Posterior cingulate gyrus (tissue), 11 donors: Measurements from ENCODE around the gene MYO3B.
"Not testable (repeated sequence)": the region's sequence is repeated elsewhere in the genome, so short reads cannot be mapped to it uniquely, and the experiment has no call there.

Experiments
- DNase-seq, 10 donors: peaks; one replicate each; pipeline versions ENCODE4 v3.0.0 to v3.0.0-alpha.2; 2020 to 2021; ENCODE audit warnings: mixed read lengths in 3 of 10
- intact Hi-C: fragments of 100-400 bp; cut with DNase I; formaldehyde crosslinking; loops from one replicate; pipeline ENCODE4 v1.15.1; 2023

Gene MYO3B

DNA sequence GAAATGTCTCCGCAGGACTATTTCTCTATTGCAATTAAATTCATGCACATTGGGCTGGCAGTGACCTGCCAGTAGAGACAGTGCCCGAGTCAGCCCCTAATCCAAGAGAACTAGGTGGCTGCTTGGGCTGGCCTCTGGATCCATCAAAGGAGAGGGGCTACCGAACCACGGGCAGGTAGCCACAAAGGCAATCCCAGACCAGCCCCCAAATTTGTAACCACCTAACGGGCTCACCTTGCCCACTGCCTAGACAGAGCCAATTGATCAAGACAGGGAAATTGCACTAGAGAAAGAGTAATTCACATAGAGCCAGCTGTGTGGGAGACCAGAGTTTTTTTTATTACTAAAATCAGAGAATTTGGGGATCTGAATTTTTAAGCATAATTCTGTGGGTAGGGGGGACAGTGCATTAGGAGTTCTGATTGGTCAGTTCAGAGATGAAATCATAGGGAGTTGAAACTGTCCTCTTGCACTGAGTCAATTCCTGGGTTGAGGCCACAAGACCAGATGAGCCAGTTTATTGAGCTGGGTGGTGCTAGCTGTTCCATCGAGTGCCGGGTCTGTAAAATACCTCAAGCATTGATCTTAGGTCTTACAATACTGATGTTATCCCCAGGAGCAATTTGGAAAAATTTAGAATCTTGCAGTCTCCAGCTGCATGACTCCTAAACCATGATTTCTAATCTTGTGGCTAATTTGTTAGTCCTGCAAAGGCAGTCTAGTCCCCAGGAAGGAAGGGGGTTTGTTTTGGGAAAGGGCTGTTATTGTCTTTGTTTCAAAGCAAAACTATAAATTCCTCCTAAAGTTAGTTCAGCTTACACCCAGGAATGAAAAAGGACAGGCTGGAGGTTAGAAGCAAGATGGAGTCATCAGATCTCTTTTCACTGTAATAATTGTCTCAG lies 276.8 kb downstream of the MYO3B start:
- no peak for DNase-seq
- intact Hi-C loops: no loop called here

DNA sequence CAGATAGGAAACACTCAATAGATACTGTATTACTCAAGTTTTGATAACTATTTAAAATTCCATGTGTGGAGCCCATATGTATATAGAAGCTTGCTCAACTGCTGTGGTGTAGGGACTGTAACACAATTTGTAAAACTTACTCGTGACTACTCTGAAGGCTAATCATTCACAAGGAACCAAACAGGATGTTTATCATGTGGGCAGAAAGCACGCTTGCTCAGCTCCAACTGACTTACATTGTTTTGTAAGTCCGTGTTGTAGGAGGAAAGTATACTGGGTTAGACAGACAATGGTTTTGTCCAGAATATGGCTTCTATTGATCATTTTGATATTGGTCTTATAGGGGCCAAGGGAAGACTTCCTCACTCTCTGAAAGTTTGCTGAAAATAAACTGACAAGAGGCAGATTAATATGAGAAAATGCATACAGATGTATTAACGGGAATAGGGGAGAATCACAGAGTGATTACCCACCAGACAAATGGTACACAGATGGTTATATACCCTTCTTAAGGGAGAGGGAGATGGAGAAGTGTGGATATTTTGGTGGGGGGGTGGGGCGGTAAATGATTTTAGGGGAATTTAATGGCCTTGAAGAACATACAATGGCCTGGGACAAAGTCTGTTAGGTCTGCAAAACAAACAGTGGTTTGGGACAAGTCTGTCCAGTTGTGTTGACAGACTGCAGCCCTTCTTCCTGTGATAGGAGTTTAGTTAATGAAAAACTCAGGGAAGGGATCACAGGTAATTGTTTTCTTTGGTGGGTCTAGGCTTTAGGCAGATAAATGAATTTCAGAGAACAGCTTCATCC lies 277.9 kb downstream of the MYO3B start:
- intact Hi-C loops: no loop called here
- DNase-seq: no peak

DNA sequence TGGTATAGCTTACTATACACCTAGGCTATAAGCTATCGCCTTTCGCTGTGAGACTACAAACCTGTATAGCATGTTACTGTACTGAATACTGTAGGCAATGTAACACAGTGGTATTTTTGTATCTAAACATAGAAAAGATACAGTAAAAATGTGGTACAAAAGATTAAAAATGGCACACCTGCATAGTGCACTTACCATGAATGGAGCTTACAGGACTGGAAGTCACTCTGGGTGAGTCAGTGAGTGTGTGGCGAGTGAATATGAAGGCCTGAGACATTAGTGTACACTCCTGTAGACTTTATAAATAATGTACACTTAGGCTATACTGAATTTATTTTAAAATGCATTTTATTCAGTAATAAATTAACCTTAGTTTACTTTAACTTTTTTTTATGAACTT lies 279.0 kb downstream of the MYO3B start:
- intact Hi-C loops: no loop called here
- DNase-seq: no peak

DNA sequence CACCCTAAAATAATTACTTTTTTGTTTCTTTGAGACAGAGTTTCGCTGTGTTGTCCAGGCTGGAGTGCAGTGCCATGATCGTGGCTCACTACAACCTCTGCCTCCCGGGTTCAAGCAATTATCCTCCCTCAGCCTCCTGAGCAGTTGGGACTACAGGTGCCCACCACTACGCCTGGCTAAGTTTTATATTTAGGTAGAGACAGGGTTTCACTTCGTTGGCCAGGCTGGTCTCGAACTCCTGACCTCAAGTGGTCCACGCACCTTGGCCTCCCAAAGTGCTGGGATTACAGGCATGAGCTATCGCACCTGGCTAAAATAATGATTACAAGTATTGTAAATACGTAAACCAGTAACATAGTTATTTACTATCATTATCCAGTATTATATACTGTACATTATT lies 279.8 kb downstream of the MYO3B start:
- DNase-seq: no peak
- intact Hi-C loops: no loop called here

DNA sequence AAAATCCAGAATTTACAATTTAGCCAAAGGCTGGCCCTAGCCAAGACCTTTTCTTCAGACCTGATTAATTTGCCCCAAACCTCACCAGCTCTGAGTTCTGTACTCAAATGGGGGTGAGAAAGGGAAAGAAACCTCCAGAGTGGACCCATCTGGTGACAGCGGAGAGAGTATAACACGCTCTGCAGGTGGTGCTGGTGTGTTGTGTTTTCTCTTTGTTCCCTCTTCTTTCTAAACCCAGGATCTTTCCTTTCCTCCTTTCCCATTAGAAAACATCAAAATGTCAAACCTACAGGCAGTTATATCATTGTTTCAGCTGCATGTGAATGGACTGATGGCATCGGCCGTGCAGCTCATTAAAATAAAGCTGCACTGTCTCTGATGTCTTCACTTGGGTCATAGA lies 283.9 kb downstream of the MYO3B start:
- no peak for DNase-seq
- intact Hi-C loops: no loop called here

DNA sequence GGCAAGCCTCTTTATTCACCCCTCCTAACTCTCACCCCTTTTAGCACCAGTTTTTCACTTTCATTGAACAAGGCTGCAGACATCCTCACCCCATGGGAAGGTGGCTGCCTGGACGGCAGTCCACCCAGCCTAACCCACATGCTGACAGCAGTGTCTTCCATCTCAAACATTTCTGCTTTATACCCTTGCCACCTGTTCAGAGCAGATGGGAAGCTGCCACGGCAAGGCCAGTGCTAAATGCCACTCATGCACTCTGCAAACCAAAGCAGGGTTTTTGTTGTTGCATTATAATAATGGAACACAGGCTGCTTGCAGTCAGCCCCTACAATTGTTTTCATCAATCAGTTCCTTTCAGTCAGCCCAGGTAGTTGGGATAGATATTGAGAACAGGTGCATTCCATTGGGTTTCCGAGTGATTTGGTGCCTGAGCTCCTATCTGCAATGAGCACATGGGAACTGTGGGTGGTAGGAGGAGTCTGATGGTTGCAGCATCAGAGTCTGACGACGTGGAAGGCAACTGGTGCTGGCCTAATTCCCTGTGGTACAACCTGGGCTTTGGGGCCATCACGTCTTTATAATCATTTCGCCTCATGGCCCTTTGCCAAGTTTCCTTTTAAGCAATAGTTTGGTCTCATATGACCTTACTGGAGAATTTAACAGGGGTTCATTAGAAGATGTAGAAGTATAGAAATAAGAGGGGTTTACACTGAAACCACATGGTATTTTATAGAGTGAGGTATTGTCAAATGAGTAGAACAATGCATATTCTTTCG lies 284.7 kb downstream of the MYO3B start:
- no peak for DNase-seq
- intact Hi-C loops: no loop called here

DNA sequence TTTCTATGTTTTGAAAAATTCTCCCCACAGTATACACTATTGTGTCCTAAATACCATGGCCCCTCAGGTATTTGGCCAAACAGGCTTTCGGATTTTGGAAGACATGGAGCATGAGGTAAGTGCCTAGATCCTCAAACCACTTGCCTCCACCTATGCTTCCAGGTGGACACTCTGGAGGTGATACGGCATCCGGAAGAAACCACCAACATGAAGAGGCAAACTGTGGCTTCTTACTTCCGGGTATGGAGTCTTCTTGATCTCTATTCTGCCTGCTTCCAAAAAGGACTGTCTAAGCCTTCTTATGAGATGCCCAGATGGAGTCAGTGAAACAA lies 285.2 kb downstream of the MYO3B start:
- intact Hi-C loops: no loop called here
- no peak for DNase-seq

DNA sequence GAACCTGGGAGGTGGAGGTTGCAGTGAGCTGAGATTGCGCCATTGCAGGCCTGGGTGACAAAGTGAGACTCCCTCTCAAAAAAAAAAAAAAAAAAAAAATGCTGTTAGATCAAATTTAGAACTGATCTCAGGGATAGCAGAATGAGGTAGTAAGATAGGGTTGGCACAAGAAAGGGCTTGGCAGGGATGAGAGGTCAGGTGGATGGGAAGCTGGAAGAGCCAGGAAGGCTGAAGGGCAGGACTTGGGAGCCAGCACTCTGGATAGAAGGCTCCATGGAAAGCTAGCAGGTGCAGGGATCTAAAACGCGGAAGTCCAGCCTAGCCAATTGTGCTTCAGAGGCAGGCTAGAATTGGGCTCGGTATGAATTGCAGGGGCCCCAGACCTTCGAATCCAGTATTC lies 286.3 kb downstream of the MYO3B start:
- no peak for DNase-seq
- intact Hi-C loops: no loop called here

DNA sequence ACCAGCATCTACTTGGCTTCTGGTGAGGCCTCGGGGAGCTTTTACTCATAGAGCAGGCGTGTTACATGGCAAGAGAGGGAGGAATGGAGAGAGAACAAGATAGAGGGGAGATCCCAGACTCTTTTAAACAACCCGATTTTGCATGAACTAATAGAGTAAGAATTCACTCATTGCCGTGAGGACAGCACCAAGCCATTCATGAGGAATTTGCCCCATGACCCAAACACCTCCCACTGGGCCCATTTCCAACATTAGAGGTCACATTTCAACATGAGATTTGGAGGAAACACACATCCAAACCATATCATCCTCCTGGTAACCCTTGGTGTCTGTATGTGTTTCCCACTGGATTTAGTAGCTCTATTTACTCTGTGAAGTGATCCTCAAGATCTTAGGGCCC lies 287.3 kb downstream of the MYO3B start:
- DNase-seq: no peak
- intact Hi-C loops: no loop called here

DNA sequence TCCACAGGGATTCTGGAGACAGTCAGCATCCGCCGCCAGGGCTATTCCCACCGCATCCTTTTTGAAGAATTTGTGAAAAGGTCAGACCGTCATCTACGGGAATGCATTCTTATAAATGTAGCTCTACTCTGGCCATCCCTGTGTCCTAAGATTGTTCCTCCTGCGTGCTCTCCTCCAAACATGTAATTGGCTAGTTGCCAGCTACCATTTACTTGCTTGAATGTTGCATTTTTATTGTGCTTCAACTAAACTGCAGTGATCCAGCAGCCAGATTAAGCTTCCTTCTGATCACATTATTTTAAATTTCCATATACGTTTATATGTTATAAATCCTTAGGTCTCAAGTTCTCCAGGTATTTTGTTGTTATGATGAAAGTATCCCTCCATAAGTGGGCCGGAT lies 288.7 kb downstream of the MYO3B start:
- intact Hi-C loops: no loop called here
- DNase-seq: no peak

DNA sequence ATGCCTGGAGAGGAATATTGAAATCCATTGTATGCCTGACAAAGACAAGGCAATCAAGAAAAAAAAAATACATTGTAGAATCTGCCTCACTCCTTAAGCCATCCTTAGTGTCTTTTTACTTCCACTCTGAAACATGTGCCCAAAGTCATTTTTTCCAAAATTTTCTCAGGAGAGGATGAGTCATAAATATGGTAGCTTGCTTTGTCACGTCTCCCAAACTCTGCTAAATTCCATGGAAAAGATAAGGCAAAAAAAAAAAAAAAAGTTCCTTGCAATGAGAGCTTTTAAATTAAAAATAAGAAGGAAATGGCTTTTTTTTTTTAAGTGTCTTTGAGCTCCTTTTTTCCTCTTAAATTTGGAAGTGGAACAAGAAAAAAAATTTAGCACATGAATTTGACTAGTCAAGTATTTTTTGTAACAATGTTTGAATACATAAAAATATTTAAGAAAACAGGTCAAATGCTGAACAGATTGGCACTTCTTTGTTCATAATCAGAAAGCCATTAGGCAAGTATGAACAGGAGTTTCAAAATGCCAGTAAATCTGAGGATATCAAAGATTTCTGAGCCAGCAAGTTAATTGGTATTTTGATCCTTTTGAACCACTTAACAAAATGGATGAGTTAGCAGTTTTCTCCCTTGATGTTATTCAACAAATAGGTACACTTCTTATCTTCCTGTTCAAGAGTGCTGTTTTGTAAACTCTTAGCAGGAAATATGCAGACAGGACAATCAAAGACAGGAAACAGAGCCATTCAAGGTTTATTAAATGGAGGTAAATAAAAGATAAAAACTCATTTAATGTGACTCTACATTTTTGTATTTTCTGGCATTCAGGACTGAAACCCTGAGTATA lies 289.8 kb downstream of the MYO3B start:
- intact Hi-C loops: no loop called here
- DNase-seq: no peak

DNA sequence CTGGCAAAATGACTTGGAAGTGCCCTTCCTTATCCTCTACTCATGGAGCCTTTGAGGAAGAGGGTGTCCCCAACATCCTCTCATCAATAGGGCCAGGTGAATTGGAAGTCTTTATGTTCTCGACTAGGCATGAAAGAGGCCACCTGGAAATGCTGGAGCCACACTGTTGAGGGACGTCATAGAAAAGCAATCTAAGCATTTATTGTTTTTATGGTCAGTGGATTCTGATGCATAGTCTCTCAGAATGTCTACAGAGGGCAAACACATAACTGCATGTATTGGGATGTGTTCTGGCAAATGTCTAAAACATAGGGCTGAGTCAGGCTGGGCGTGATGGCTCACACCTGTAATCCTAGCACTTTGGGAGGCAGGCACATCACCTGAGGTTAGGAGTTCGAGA lies 290.6 kb downstream of the MYO3B start:
- intact Hi-C loops: no loop called here
- DNase-seq: no peak

DNA sequence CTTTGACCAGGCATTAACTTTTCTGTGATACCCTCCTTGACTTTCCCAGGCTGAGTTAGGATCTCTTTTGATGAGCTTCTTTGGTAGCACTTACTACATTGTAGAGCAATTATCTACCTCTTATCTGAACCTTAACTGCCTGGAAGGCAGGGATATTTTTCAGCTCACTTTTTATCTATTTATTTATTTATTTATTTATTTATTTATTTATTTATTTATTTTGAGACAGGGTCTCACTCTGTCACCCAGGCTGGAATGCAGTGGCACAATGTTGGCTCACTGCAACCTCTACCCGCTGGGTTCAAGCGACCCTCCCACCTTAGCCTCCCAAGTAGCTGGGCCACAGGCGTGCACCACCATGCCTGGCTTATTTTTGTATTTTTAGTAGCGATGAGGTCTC lies 294.6 kb downstream of the MYO3B start:
- DNase-seq, intact Hi-C loops: not testable (repeated sequence)

DNA sequence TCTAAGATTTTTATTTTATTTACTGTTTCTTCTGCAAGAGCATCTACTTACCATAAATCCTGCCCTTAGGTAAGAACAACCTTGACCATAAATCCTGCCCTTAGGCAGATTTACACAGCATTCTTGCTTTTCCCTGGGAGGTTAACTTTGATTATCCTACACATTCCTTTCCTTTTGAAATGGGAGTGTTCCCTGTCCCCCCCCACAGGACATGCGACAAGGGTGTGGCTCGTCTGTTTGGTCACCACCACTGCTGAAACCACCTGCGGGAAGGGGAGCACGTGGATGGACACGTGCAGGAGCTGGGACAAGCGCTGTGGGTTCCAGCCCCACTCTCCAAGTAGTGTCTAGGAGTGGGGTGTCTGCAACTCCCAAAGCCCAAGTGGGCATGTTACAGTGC lies 297.9 kb downstream of the MYO3B start:
- no peak for DNase-seq
- intact Hi-C loops: no loop called here

DNA sequence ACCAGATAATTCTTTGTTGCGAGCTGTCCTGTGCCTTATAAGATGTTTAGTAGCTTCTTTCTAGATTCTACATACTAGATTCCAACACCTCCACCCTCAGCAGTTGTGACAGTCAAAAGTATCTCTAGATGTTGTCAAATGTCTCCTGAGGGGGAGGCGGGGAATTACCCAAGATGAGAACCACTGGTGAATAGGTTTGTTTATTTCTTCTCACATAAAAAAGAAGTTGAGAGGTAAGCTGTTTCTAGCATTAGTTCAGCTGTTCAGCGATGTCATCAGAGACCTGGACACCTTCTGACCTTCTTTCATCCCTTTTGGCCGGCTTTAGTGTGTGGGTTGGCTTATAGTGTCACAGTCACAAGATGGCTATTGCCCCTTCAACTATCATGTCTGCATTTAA lies 299.7 kb downstream of the MYO3B start:
- intact Hi-C loops: no loop called here
- DNase-seq: no peak

DNA sequence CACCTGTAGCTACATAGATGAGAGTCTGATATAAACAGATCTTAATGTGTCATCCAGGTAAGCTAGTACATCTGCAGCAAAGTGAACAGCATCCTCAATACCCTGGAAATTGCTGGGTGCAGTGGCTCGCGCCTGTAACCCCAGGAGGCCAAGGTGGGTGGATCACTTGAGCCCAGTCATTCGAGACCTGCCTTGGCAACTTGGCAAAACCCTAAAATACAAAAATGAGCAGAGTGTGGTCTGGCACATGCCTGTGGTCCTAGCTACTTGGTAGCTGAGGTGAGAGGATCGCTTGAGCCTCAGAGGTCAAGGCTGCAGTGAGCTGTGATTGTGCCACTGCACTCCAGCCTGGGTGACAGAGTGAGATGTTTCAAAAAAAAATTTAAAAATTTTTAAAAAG lies 303.3 kb downstream of the MYO3B start:
- no peak for DNase-seq
- intact Hi-C loops: no loop called here

DNA sequence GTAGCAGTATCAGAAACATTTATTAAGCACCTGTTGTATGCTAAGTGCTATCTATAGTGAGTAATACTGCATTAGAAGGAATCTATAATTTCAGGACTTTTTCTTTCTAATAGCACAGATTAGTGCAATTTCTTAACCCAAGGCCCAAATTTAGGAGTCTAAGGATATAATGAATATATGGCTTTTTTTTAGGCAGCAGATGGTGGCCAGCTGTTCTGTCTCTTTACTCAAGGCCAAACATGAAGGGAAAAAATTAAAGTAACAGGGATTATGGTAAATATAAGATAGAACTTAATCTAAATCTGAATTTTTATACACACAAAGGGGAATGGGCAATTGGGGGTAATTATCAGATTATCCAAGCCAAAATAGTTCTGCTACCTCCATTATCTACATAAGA lies 306.6 kb downstream of the MYO3B start:
- intact Hi-C loops: no loop called here

DNA sequence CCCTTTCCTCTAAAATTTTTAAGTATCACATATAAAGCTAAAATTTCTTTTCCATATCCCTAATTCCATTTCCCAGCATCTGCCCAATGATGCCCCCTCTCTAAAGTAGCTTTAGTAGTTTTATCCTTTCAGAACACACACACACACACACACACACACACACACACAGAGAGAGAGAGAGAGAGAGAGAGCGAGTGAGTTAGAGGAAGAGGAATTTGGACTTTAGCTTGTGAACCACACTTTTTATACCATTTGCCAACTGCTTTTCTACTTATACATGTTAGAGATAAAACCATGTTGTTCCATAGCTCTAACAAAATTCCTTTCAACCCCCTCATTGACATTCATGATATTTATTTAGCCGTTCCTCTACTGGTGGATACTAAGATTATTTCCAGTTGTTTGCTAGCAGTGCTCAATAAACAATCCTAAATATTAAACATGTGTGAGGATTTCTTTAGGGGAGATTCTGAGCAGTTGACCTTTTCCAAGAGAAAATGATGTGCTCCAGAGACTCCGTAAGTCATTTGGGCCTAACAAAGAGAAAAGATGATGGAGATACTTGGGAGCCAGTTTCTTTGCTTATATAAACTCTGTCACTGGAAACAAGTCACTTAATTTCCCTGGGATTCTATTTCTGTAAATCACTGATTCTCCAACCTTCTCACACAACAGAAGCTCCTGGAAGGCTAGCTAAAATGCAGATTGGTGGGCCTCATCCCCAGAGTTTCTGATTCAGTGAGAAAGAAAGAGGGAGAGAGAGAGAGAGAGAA lies 307.5 kb downstream of the MYO3B start:
- intact Hi-C loops: no loop called here
- no peak for DNase-seq

More for the DNA sequence above, 306.6 kb downstream of the MYO3B start:
- DNase-seq: no peak

DNA sequence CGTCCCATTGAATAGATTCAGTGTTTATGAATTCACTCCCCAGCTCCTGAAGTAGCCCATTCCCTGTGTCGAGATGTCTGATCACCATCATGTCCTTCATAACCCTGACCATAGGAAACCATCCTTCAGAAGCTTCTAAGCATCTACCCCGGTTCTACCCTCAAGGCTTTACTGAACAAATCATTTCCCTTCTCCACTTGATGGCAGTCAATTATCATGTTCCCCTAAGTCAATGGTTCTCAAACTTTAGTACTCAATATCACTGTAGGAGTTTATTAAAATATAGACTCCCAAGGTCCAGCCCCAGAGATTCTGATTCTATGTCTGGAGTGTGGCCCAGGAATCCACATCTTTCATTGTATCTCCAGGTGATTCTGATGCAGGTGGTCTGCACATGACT lies 308.8 kb downstream of the MYO3B start:
- no peak for DNase-seq
- intact Hi-C loops: loop anchor here (1.0 kb wide), 1 partner anchor 326 kb away; no protein-coding TSS in a partner anchor

DNA sequence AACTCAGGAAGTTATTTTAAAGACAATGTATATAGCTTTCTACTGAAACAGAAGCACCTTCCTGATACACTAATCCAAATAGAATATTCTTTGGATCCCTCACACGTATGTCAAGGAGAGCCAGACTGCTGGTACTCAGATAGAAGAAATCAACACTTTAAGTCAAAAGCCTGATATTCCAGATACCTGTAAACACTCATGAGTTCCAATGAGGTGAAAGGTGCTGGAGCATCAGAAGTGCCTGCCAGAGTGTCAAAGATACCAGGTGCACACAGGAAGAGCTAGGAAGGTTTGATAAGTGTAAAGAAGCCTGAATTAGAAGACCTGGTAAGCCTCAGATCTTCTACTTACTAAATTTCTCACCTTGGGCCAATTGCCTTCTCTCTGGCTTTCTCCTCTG lies 310.9 kb downstream of the MYO3B start:
- intact Hi-C loops: no loop called here
- no peak for DNase-seq
